Gastrocnemius medialis (tissue), 4 donors: ENCODE results near the gene ZWINT.

Source experiments
- POLR2A ChIP-seq, 2 donors: fragments of 450-650 bp; IDR thresholded peaks; one replicate each; pipeline ENCODE4 v1.6.1; 2017; ENCODE audit warnings: antibody characterized with exemption in 2 of 2, mild to moderate bottlenecking in 2 of 2, moderate library complexity in 2 of 2
- TF ChIP-seq, protein P1 (sequence below), 5 experiments: fragments of 450-650 bp in 3 of 5; fragments of 200-600 bp in 2 of 5; sonication (generic) in 2 of 5; IDR thresholded peaks in 4 of 5; conservative IDR thresholded peaks in 1 of 5; 1 replicate in 4 of 5; 2 replicates in 1 of 5; pipeline ENCODE4 v1.5.1; 2016 to 2019; ENCODE audit warnings: antibody characterized with exemption in 5 of 5, mild to moderate bottlenecking in 3 of 5, moderate library complexity in 3 of 5

DNA sequence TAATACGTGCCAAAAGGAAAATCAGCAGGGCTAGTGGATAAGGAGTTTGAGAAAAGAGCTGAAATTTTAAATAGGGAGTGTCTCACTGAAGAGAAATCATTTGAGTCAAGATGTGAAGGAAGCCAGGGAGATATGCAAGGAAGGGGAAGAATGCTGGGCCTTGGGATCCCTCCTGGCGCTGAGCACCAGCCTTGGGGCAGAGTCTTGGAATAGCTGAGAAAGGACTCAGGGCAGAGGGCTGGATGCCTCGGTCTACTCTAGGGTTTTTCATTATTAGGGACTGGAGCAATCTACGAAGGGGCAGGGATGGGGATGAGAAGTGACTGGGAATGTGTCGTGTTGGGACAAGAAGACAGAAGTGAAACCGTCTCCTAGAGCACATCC, 484 bp downstream of the ZWINT start:
- TF ChIP-seq, protein P1, sequence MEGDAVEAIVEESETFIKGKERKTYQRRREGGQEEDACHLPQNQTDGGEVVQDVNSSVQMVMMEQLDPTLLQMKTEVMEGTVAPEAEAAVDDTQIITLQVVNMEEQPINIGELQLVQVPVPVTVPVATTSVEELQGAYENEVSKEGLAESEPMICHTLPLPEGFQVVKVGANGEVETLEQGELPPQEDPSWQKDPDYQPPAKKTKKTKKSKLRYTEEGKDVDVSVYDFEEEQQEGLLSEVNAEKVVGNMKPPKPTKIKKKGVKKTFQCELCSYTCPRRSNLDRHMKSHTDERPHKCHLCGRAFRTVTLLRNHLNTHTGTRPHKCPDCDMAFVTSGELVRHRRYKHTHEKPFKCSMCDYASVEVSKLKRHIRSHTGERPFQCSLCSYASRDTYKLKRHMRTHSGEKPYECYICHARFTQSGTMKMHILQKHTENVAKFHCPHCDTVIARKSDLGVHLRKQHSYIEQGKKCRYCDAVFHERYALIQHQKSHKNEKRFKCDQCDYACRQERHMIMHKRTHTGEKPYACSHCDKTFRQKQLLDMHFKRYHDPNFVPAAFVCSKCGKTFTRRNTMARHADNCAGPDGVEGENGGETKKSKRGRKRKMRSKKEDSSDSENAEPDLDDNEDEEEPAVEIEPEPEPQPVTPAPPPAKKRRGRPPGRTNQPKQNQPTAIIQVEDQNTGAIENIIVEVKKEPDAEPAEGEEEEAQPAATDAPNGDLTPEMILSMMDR (IDR thresholded peaks at IDR 0.05 in 4 of 5, conservative IDR thresholded peaks at IDR 0.05 in 1 of 5) = no peak
- no peak for TF ChIP-seq POLR2A (IDR thresholded peaks at IDR 0.05)
